ENCODE measurements around the gene FBXO5. TPM values are rescaled to one million over a fixed set of nuclear protein-coding genes. Genes with fewer than 3 reads are reported as not detected.

Gene FBXO5
- total and polyA plus RNA-seq, 9 of the 15 experiments (the other 6 are each of a cell fraction or from before 2014, with no cell fraction given) = 17.8 to 89.3 (median 62.9) TPM

- TF ChIP-seq CREB3L1 (IDR thresholded peaks at IDR 0.05; ENCODE audit: borderline replicate concordance, low read depth) = peak; percentile 34; the same call in 1 of the 2 replicates
- peak; percentile 85 for TF ChIP-seq POLR2A (conservative IDR thresholded peaks at IDR 0.05)
- TF ChIP-seq MXD1 (CRISPR knock-in tag; IDR thresholded peaks at IDR 0.05; ENCODE audit: borderline replicate concordance, poor library complexity, severe bottlenecking) = no peak
- TF ChIP-seq GABPA (tag; conservative IDR thresholded peaks at IDR 0.05; ENCODE audit: low read depth) = peak; percentile 68
- TF ChIP-seq SPI1 (IDR thresholded peaks at IDR 0.05; ENCODE audit: borderline replicate concordance, low read depth, low read length) = no peak
- peak; percentile 60; the same call in 1 of the 2 replicates for TF ChIP-seq JUN (IDR thresholded peaks at IDR 0.05; ENCODE audit: borderline replicate concordance, low read depth, low read length)
- no peak; the same call in 1 of the 2 replicates for TF ChIP-seq JUN (CRISPR knock-in tag; IDR thresholded peaks at IDR 0.05; ENCODE audit: borderline replicate concordance)
- no peak for TF ChIP-seq E2F5 (CRISPR knock-in tag; IDR thresholded peaks at IDR 0.05)
- 0 out of 2 replicates have a peak, but pooled peaks have one; percentile 6 for TF ChIP-seq GABPB1 (CRISPR knock-in tag; IDR thresholded peaks at IDR 0.05)
- TF ChIP-seq PHB2 (IDR thresholded peaks at IDR 0.05; ENCODE audit: low read depth) = no peak
- 0 out of 2 replicates have a peak, but pooled peaks have one; percentile 31 for TF ChIP-seq PREB (CRISPR knock-in tag; IDR thresholded peaks at IDR 0.05)
- TF ChIP-seq ZNF57 (CRISPR knock-in tag; IDR thresholded peaks at IDR 0.05) = no peak
- TF ChIP-seq ZBTB2 (IDR thresholded peaks at IDR 0.05) = peak; percentile 98; the same call in 1 of the 2 replicates
- peak in 1 of 2 experiments; percentile 70 for TF ChIP-seq AFF1 (IDR thresholded peaks at IDR 0.05; ENCODE audit: low read depth in 1 of 2, partially characterized antibody in 2 of 2)
Observed at GRCh38 chr6:152983637-152984512, 1.0 kb upstream of the FBXO5 start (continued).
